Thoracic aorta (tissue), 2 donors: ENCODE data around the gene CHN2. TPM values are rescaled to one million over a fixed set of nuclear protein-coding genes. Genes with fewer than 3 reads are reported as not detected.

ENCODE experiments used
- ATAC-seq: fragments of 150-250 bp; one replicate; pipeline ENCODE4 v1.8.0; 2017; ENCODE audit warnings: low read depth; ENCODE audit not compliant: insufficient number of reproducible peaks, low FRiP score
- DNase-seq: peaks from one replicate; pipeline ENCODE4 v3.0.0-alpha.2; 2020; ENCODE audit warnings: low spot score
- H3K27ac ChIP-seq, 2 donors: fragments of 200-600 bp; sonication (generic); 1 replicate in 1 of 2; 2 replicates in 1 of 2; pipeline ENCODE4 v1.5.1; 2016; ENCODE audit warnings: mild to moderate bottlenecking in 2 of 2, moderate library complexity in 2 of 2
- H3K27me3 ChIP-seq: fragments of 200-600 bp; sonication (generic); replicated peaks from 2 replicates; pipeline ENCODE4 v1.6.0; 2016; ENCODE audit warnings: mild to moderate bottlenecking; ENCODE audit not compliant: insufficient read depth
- H3K36me3 ChIP-seq: fragments of 200-600 bp; sonication (generic); one replicate; pipeline ENCODE4 v1.5.1; 2016
- H3K4me1 ChIP-seq, 2 donors: fragments of 200-600 bp; sonication (generic); 1 replicate in 1 of 2; 2 replicates in 1 of 2; pipeline versions ENCODE4 v1.5.1 to v1.6.0; 2016; ENCODE audit warnings: low read depth in 2 of 2, mild to moderate bottlenecking in 1 of 2; ENCODE audit not compliant: control insufficient read depth in 1 of 2
- H3K4me3 ChIP-seq: fragments of 200-600 bp; sonication (generic); 2 replicates; pipeline ENCODE4 v1.5.1; 2016; ENCODE audit warnings: mild to moderate bottlenecking
- H3K9me3 ChIP-seq: fragments of 200-600 bp; sonication (generic); 2 replicates; pipeline ENCODE4 v1.5.1; 2016
- CTCF ChIP-seq: fragments of 200-600 bp; sonication (generic); IDR thresholded peaks from one replicate; pipeline ENCODE4 v1.5.1; 2019; ENCODE audit warnings: antibody characterized with exemption
- total RNA-seq, 2 donors: library from RNA; depleted of rRNA; stranded (reverse); fragments of >200 nt; gene quantifications; one replicate each; pipeline versions ENCODE4 v1.1.0 to v1.2.3, GENCODE V29; 2016

CHN2 gene
- total RNA-seq, 2 donors from 2014 or later: 22.6 to 44.7 TPM

- Histone ChIP-seq H3K27me3 (no peaks in the 10 kb centered on the region), H3K9me3 (no peaks in the 10 kb centered on the region), H3K4me1 (no peaks in the 10 kb centered on the region), H3K36me3 (no peaks in the 10 kb centered on the region), H3K4me3 (no peak overlapping the region), H3K27ac (no peak overlapping the region)
- TF ChIP-seq CTCF: no peak
- DNase-seq (no peak), ATAC-seq (no peak)
Measured at GRCh38 chr7:29199776-29200175, 5.2 kb downstream of the CHN2 start.

DNA sequence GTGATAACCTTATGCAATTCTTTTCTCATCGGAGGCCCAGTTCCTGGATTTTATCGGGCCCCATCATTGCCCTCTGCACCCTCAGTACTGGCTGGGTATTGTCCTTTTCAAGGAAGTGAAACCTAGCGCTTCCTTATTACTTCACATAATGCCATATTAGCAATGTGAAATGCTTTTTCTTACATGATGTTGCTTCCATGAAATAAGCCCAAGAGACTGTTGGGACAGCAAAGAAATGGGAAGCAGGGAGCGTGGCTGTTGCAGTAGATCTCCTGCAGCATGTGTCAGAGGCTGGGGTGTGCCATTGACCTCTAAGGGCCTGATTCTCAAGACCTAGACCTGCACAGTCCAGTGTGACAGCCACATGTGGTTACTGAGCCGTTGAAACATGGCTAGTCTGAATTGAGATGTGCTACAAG lies 8.1 kb downstream of the CHN2 start:
- H3K4me3 ChIP-seq: no peak overlapping the region
- H3K36me3 ChIP-seq: no peaks in the 10 kb centered on the region
- H3K9me3 ChIP-seq: no peaks in the 10 kb centered on the region
- no peak overlapping the region for H3K27ac ChIP-seq
- DNase-seq (no peak), ATAC-seq (no peak)
- H3K27me3 ChIP-seq: no peaks in the 10 kb centered on the region
- TF ChIP-seq CTCF: no peak
- H3K4me1 ChIP-seq: no peaks in the 10 kb centered on the region

DNA sequence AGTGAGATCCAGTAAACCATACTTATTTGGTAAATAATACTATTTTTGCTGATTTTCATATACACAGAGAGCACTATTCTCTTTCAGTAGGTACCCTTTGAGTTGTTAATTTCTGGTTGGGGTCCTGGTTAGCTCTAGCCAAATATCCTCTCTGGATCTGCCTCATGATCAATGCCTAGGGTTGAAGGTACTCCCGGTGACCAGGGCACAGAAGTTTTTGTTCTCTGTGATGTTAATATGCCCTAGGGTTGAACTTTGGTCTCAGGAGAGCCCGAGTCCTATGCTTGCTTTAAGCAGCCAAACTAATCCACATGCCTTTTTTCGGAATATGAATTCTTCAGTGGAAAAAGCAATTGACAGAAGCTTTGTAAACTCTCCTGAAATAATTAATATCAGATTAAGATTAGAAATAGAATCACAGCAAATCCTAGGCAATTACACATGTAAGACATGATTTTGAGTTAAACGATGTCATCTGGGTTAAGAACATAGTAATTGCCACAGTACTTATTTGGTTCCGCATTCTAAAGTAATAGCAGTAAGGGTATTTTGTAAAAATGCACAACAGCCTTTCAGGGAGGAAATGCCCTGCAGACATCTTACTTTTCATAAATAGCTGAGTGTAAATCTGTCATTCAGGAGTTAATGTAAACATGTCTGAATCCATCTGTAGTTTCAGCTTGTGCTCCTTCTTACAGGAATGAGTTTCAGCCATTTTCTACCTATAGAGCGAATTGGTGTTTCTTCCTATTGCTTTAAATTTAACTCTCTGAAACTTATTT lies 10.1 kb downstream of the CHN2 start:
- TF ChIP-seq CTCF: no peak
- DNase-seq (no peak), ATAC-seq (no peak)
- Histone ChIP-seq H3K4me3 (no peak overlapping the region), H3K27ac (no peak overlapping the region), H3K36me3 (no peaks in the 10 kb centered on the region), H3K9me3 (no peaks in the 10 kb centered on the region), H3K27me3 (no peaks in the 10 kb centered on the region), H3K4me1 (no peaks in the 10 kb centered on the region)

GRCh38 chr7:29207162-29207801 lies 12.7 kb downstream of the CHN2 start:
- TF ChIP-seq CTCF: no peak
- Histone ChIP-seq H3K36me3 (no peaks in the 10 kb centered on the region), H3K27me3 (no peaks in the 10 kb centered on the region), H3K9me3 (no peaks in the 10 kb centered on the region), H3K27ac (no peak overlapping the region), H3K4me1 (no peaks in the 10 kb centered on the region), H3K4me3 (no peak overlapping the region)
- ATAC-seq (no peak), DNase-seq (no peak)

GRCh38 chr7:29208410-29209250 lies 14.1 kb downstream of the CHN2 start:
- DNase-seq (no peak), ATAC-seq (no peak)
- TF ChIP-seq CTCF: no peak
- H3K9me3 ChIP-seq: no peaks in the 10 kb centered on the region
- H3K4me3 ChIP-seq: no peak overlapping the region
- H3K27ac ChIP-seq: no peak overlapping the region
- no peaks in the 10 kb centered on the region for H3K36me3 ChIP-seq
- no peaks in the 10 kb centered on the region for H3K4me1 ChIP-seq
- no peaks in the 10 kb centered on the region for H3K27me3 ChIP-seq
